ENCODE data around the gene WNK2.

The WNK2 gene

GRCh38 chr9:93209097-93209496 lies 25.2 kb downstream of the WNK2 start:
- Histone ChIP-seq H3K4me3 (ENCODE audit: low read depth in 1 of 2, low read length in 2 of 2) (peak overlapping the region in 1 of 2 donors; percentile 17), H3K36me3 (ENCODE audit: control insufficient read depth in 1 of 2, insufficient read depth in 2 of 2, low read length in 2 of 2) (peaks cover 0 to 4% of the 10 kb centered on the region in 2 donors), H3K9ac (ENCODE audit: low read depth in 1 of 2, low read length in 2 of 2) (peak overlapping the region; percentile 44 to 61), H3K9me3 (ENCODE audit: control insufficient read depth in 1 of 2, low read length in 2 of 2) (no peaks in the 10 kb centered on the region), H3K27me3 (ENCODE audit: control insufficient read depth in 1 of 2, insufficient read depth in 2 of 2, low read length in 2 of 2) (no peaks in the 10 kb centered on the region), H3K4me1 (ENCODE audit: control insufficient read depth in 1 of 2, insufficient read depth in 2 of 2, low read length in 2 of 2) (peaks cover 66 to 69% of the 10 kb centered on the region in 2 donors), H3K27ac (ENCODE audit: low read depth, low read length) (peak overlapping the region; percentile 85)

- Histone ChIP-seq H3K4me3 (ENCODE audit: low read depth in 1 of 2, low read length in 2 of 2) (peak overlapping the region in 1 of 2 donors; percentile 17), H3K36me3 (ENCODE audit: control insufficient read depth in 1 of 2, insufficient read depth in 2 of 2, low read length in 2 of 2) (peaks cover 0 to 4% of the 10 kb centered on the region in 2 donors), H3K27me3 (ENCODE audit: control insufficient read depth in 1 of 2, insufficient read depth in 2 of 2, low read length in 2 of 2) (no peaks in the 10 kb centered on the region), H3K9me3 (ENCODE audit: control insufficient read depth in 1 of 2, low read length in 2 of 2) (no peaks in the 10 kb centered on the region), H3K9ac (ENCODE audit: low read depth in 1 of 2, low read length in 2 of 2) (peak overlapping the region; percentile 44 to 61), H3K4me1 (ENCODE audit: control insufficient read depth in 1 of 2, insufficient read depth in 2 of 2, low read length in 2 of 2) (peaks cover 62 to 64% of the 10 kb centered on the region in 2 donors), H3K27ac (ENCODE audit: low read depth, low read length) (peak overlapping the region; percentile 85)
Observed at GRCh38 chr9:93209576-93210323, 25.8 kb downstream of the WNK2 start.

- Histone ChIP-seq H3K9me3 (ENCODE audit: control insufficient read depth in 1 of 2, low read length in 2 of 2) (no peaks in the 10 kb centered on the region), H3K27ac (ENCODE audit: low read depth, low read length) (no peak overlapping the region), H3K27me3 (ENCODE audit: control insufficient read depth in 1 of 2, insufficient read depth in 2 of 2, low read length in 2 of 2) (no peaks in the 10 kb centered on the region), H3K4me1 (ENCODE audit: control insufficient read depth in 1 of 2, insufficient read depth in 2 of 2, low read length in 2 of 2) (peaks cover 55 to 57% of the 10 kb centered on the region in 2 donors), H3K36me3 (ENCODE audit: control insufficient read depth in 1 of 2, insufficient read depth in 2 of 2, low read length in 2 of 2) (peaks cover 0 to 4% of the 10 kb centered on the region in 2 donors), H3K9ac (ENCODE audit: low read depth in 1 of 2, low read length in 2 of 2) (peak overlapping the region in 1 of 2 donors; percentile 43), H3K4me3 (ENCODE audit: low read depth in 1 of 2, low read length in 2 of 2) (no peak overlapping the region)
Observed at GRCh38 chr9:93210324-93210973, 26.5 kb downstream of the WNK2 start.

- no peaks in the 10 kb centered on the region for H3K27me3 ChIP-seq (ENCODE audit: control insufficient read depth in 1 of 2, insufficient read depth in 2 of 2, low read length in 2 of 2)
- H3K4me3 ChIP-seq (ENCODE audit: low read depth in 1 of 2, low read length in 2 of 2) = no peak overlapping the region
- peaks cover 50% of the 10 kb centered on the region in 2 donors for H3K4me1 ChIP-seq (ENCODE audit: control insufficient read depth in 1 of 2, insufficient read depth in 2 of 2, low read length in 2 of 2)
- no peaks in the 10 kb centered on the region for H3K9me3 ChIP-seq (ENCODE audit: control insufficient read depth in 1 of 2, low read length in 2 of 2)
- peak overlapping the region in 1 of 2 donors; percentile 43 for H3K9ac ChIP-seq (ENCODE audit: low read depth in 1 of 2, low read length in 2 of 2)
- H3K27ac ChIP-seq (ENCODE audit: low read depth, low read length) = no peak overlapping the region
- peaks cover 0 to 4% of the 10 kb centered on the region in 2 donors for H3K36me3 ChIP-seq (ENCODE audit: control insufficient read depth in 1 of 2, insufficient read depth in 2 of 2, low read length in 2 of 2)
Observed at GRCh38 chr9:93210974-93211653, 27.2 kb downstream of the WNK2 start.

GRCh38 chr9:93211654-93212001 lies 27.7 kb downstream of the WNK2 start:
- Histone ChIP-seq H3K27ac (ENCODE audit: low read depth, low read length) (no peak overlapping the region), H3K36me3 (ENCODE audit: control insufficient read depth in 1 of 2, insufficient read depth in 2 of 2, low read length in 2 of 2) (peaks cover 0 to 4% of the 10 kb centered on the region in 2 donors), H3K9ac (ENCODE audit: low read depth in 1 of 2, low read length in 2 of 2) (no peak overlapping the region), H3K9me3 (ENCODE audit: control insufficient read depth in 1 of 2, low read length in 2 of 2) (no peaks in the 10 kb centered on the region), H3K4me3 (ENCODE audit: low read depth in 1 of 2, low read length in 2 of 2) (no peak overlapping the region), H3K27me3 (ENCODE audit: control insufficient read depth in 1 of 2, insufficient read depth in 2 of 2, low read length in 2 of 2) (no peaks in the 10 kb centered on the region), H3K4me1 (ENCODE audit: control insufficient read depth in 1 of 2, insufficient read depth in 2 of 2, low read length in 2 of 2) (peaks cover 47 to 48% of the 10 kb centered on the region in 2 donors)

- no peaks in the 10 kb centered on the region for H3K27me3 ChIP-seq (ENCODE audit: control insufficient read depth in 1 of 2, insufficient read depth in 2 of 2, low read length in 2 of 2)
- H3K27ac ChIP-seq (ENCODE audit: low read depth, low read length) = no peak overlapping the region
- no peaks in the 10 kb centered on the region for H3K9me3 ChIP-seq (ENCODE audit: control insufficient read depth in 1 of 2, low read length in 2 of 2)
- H3K4me1 ChIP-seq (ENCODE audit: control insufficient read depth in 1 of 2, insufficient read depth in 2 of 2, low read length in 2 of 2) = peaks cover 42 to 44% of the 10 kb centered on the region in 2 donors
- H3K9ac ChIP-seq (ENCODE audit: low read depth in 1 of 2, low read length in 2 of 2) = no peak overlapping the region
- peaks cover 0 to 4% of the 10 kb centered on the region in 2 donors for H3K36me3 ChIP-seq (ENCODE audit: control insufficient read depth in 1 of 2, insufficient read depth in 2 of 2, low read length in 2 of 2)
- H3K4me3 ChIP-seq (ENCODE audit: low read depth in 1 of 2, low read length in 2 of 2) = no peak overlapping the region
Observed at GRCh38 chr9:93212409-93212808, 28.5 kb downstream of the WNK2 start.

- peaks cover 0 to 3% of the 10 kb centered on the region in 2 donors for H3K36me3 ChIP-seq (ENCODE audit: control insufficient read depth in 1 of 2, insufficient read depth in 2 of 2, low read length in 2 of 2)
- H3K4me1 ChIP-seq (ENCODE audit: control insufficient read depth in 1 of 2, insufficient read depth in 2 of 2, low read length in 2 of 2) = peaks cover 27 to 30% of the 10 kb centered on the region in 2 donors
- no peaks in the 10 kb centered on the region for H3K9me3 ChIP-seq (ENCODE audit: control insufficient read depth in 1 of 2, low read length in 2 of 2)
- H3K27me3 ChIP-seq (ENCODE audit: control insufficient read depth in 1 of 2, insufficient read depth in 2 of 2, low read length in 2 of 2) = no peaks in the 10 kb centered on the region
- H3K9ac ChIP-seq (ENCODE audit: low read depth in 1 of 2, low read length in 2 of 2) = no peak overlapping the region
- H3K4me3 ChIP-seq (ENCODE audit: low read depth in 1 of 2, low read length in 2 of 2) = no peak overlapping the region
- H3K27ac ChIP-seq (ENCODE audit: low read depth, low read length) = no peak overlapping the region
Observed at GRCh38 chr9:93216073-93216365, 32.1 kb downstream of the WNK2 start.

- Histone ChIP-seq H3K9ac (ENCODE audit: low read depth in 1 of 2, low read length in 2 of 2) (no peak overlapping the region), H3K27ac (ENCODE audit: low read depth, low read length) (no peak overlapping the region), H3K4me1 (ENCODE audit: control insufficient read depth in 1 of 2, insufficient read depth in 2 of 2, low read length in 2 of 2) (peaks cover 24 to 27% of the 10 kb centered on the region in 2 donors)
Observed at GRCh38 chr9:93217706-93218105, 33.8 kb downstream of the WNK2 start.

GRCh38 chr9:93218161-93218560 lies 34.2 kb downstream of the WNK2 start:
- no peaks in the 10 kb centered on the region for H3K36me3 ChIP-seq (ENCODE audit: control insufficient read depth in 1 of 2, insufficient read depth in 2 of 2, low read length in 2 of 2)
- no peak overlapping the region for H3K4me3 ChIP-seq (ENCODE audit: low read depth in 1 of 2, low read length in 2 of 2)
- H3K27ac ChIP-seq (ENCODE audit: low read depth, low read length) = no peak overlapping the region
- no peaks in the 10 kb centered on the region for H3K9me3 ChIP-seq (ENCODE audit: control insufficient read depth in 1 of 2, low read length in 2 of 2)
- no peaks in the 10 kb centered on the region for H3K27me3 ChIP-seq (ENCODE audit: control insufficient read depth in 1 of 2, insufficient read depth in 2 of 2, low read length in 2 of 2)
- H3K4me1 ChIP-seq (ENCODE audit: control insufficient read depth in 1 of 2, insufficient read depth in 2 of 2, low read length in 2 of 2) = peaks cover 26 to 28% of the 10 kb centered on the region in 2 donors
- no peak overlapping the region for H3K9ac ChIP-seq (ENCODE audit: low read depth in 1 of 2, low read length in 2 of 2)

More at GRCh38 chr9:93217706-93218105, 33.8 kb downstream of the WNK2 start:
- Histone ChIP-seq H3K27me3 (ENCODE audit: control insufficient read depth in 1 of 2, insufficient read depth in 2 of 2, low read length in 2 of 2) (no peaks in the 10 kb centered on the region), H3K9me3 (ENCODE audit: control insufficient read depth in 1 of 2, low read length in 2 of 2) (no peaks in the 10 kb centered on the region), H3K4me3 (ENCODE audit: low read depth in 1 of 2, low read length in 2 of 2) (no peak overlapping the region), H3K36me3 (ENCODE audit: control insufficient read depth in 1 of 2, insufficient read depth in 2 of 2, low read length in 2 of 2) (no peaks in the 10 kb centered on the region)
